COLO829 (cell line): ENCODE measurements around the gene DDX1.

ENCODE experiments used
- DNase-seq: peaks from one replicate; pipeline ENCODE4 v3.0.0; 2012; ENCODE audit warnings: low spot score

DDX1 gene

DNA sequence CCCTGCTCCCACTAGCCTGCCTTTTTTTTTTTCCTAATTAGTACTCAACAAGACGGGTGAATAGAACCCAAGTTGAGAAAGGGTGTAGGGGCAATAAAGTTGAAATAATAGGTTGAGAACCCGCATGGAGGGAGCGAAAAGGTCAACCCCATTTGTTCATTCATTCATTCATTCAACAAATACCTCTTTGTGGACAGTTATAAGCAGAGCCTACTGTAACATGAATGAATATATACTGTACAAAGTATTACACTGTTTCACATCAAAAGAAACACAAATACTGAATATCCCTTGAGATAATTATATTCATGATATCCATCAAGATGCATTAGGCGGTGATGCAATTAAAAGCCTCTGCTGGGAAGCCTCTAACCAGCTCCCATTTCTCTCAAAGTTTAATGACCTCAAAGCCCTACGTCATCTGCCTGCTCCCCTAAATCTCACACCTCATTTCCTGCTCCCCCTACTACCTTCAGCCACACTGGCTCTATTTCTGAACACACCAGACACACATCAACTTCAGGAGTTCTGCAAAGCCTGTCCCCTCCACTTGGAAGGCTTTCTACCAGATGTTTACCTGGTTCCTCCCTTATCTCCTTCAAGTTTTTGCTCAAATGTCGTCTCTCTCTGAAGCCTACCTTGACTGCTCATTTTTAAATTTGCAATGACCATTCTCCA lies 29.2 kb upstream of the DDX1 start:
- peak; percentile 69 for DNase-seq

GRCh38 chr2:15563227-15564100 lies 28.2 kb upstream of the DDX1 start:
- no peak for DNase-seq

- no peak for DNase-seq
Measured at GRCh38 chr2:15565392-15565791, 26.3 kb upstream of the DDX1 start.

- DNase-seq, result no peak
Measured at GRCh38 chr2:15565994-15566671, 25.5 kb upstream of the DDX1 start.

- no peak for DNase-seq
Measured at GRCh38 chr2:15566912-15567311, 24.8 kb upstream of the DDX1 start.

DNA sequence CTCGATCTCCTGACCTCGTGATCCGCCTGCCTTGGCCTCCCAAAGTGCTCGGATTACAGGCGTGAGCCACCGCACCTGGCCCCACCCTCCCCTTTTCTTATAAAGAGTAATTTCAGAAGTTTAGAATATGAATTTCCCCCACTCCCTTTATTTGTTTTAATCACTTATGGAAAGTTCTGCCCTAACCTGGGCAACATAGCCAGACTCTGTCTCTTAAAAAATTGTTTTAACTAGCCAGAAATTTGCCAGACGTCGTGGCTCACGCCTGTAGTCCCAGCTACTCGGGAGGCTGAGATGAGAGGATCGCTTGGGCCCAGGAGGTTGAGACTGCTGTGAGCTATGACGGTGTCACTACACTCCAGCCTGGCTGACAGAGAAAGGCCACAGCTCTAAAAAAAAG lies 22.8 kb upstream of the DDX1 start:
- DNase-seq, result no peak

DNA sequence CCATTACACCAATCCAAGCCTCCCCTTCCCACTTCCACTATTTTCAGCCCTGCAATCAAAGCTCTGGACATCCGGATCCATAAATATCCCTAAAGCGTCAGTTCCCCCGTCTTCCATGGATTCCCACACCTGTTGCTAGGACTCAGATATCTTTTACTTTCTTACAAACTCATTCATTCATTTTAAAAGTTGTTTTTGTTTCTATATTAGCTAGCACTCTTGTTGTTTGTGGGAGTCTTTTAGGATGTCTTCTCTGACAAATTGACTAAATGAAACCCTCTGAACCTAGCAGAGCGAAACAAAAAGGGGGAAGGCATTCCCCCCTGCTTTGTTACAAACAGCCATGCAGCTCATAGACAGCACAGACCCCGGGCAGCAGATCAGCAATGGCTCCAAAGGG lies 21.6 kb upstream of the DDX1 start:
- no peak for DNase-seq

GRCh38 chr2:15571729-15572128 lies 19.9 kb upstream of the DDX1 start:
- DNase-seq, result no peak

DNA sequence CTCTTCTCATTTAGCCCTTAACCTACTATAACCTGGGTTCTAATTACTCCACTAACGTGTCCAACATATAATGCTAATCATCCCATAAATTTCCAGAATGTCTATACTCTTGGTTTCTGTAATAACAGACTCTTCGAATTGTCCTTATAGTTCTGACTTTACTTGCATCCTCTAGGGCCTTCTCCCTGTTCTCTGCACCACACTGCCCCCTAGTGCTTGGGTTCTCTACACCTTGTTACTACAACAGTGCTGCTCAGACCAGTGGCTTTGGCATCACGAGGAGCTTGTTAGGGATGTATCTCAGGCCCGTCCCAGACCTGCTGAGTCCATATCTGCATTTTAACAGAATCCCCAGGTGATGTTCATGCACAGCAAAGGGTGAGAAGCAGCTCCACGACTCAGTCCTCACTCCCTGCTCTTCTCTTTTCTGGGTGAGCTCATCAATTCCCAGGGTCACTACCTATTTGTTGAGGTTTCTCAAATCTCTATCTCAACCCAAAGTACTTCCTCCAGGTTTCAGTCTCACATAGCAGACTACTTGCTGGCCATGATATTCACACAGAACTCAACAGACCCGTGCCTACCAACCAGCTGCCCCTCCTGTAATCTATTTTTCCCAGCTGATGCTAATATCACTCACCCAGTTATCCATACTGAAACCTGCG lies 14.5 kb upstream of the DDX1 start:
- DNase-seq, result peak; percentile 61

- DNase-seq, result no peak
Measured at GRCh38 chr2:15579641-15580040, 12.0 kb upstream of the DDX1 start.

DNA sequence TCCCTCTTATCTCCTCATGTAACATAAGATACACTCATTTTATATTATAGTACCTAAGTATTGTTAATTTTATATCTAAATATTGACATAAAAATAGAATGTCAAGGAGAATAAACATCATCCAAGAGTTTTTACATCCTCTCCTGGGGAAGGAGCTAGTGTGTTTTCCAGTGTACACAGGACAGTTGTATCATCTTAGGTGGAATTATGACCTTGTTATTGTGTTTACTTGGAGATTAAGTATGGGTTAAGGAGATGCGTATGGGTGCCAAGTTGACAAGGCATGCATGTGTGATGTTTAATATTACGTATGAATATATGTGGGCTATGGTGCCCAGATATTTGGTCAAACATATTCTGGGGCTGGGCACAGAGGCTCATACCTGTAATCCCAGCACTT lies 11.2 kb upstream of the DDX1 start:
- no peak for DNase-seq

DNA sequence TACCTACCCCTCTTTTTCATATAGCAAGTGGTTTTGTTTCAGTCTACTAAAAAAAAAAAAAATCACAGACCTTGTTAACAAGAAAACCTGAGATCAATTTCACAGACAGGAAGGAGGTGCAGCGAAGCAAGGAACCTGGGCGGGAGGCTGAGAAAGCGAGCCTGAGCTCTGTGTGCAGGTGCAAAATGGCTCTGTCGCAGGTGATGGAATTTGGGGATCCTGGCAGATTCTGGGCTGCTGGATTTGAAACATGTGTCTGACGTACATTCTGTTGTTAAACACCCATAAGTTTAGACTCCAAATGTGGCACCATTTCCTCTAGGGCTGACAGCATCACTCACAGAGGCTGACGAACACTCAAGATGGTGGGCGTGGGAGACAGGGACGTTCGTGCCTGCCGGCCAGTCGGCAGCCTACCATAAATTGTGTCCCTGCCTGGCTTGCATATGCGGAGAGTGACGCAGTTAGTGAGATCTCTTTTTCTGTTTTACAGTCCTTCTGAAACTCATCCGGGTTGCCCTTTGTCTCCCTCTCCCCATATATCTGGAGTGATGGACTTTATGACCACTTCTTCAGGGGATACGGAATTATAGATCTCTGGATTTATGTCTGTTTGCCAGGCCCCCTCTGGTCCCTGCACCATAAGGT lies 8.8 kb upstream of the DDX1 start:
- no peak for DNase-seq

GRCh38 chr2:15583826-15584225 lies 7.8 kb upstream of the DDX1 start:
- DNase-seq, result no peak

- no peak for DNase-seq
Measured at GRCh38 chr2:15584316-15584715, 7.4 kb upstream of the DDX1 start.

- DNase-seq, result peak; percentile 83
Measured at GRCh38 chr2:15584767-15585469, 6.8 kb upstream of the DDX1 start.

GRCh38 chr2:15588329-15588919 lies 3.2 kb upstream of the DDX1 start:
- peak; percentile 50 for DNase-seq

GRCh38 chr2:15591373-15591691 lies 336 bp upstream of the DDX1 start:
- no peak for DNase-seq

DNA sequence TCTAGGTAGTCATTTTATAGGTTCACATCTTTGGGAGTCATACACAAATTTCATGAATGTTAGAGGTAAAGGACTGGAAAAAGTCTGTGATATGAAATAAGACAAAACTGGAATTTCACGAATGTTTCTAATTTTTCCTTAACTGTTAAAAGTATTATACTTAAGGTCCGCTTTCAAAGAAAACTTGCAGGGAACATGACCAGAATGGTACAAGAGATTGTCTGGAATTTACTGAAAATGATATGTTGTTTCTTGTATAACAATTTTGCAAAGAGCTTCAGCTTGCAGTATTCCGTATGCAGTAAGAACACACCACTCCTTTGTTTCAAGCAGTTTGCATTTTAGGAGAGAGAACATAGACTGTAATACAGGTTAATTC lies 1.6 kb downstream of the DDX1 start:
- DNase-seq, result no peak

GRCh38 chr2:15594291-15595256 lies 2.9 kb downstream of the DDX1 start:
- DNase-seq, result no peak

DNA sequence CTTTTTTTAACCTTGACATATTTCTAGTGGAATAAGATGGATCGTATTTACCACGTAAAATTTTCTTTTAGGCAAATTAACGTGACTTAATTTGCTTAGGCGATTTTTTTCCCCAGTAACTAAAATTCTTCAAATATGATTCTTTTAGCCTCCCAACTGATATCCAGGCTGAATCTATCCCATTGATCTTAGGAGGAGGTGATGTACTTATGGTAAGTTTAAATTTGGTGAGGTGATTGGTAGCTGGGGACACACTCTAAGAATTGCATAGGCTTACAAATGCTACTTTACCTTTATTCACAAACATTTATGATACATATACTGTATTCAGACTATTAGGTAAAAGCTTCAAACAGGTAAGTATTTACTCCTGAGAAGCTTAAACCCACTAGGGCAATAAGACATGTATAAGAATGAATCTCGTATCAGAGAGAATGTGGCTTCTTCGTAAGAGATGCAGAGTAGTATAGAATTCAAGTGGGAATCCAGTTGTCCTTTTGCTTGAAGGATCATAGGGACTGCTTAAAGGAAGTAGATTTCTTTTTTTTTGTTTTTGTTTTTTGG lies 3.8 kb downstream of the DDX1 start:
- no peak for DNase-seq
